K562 (cell line): ENCODE measurements around the gene UBE2I. TPM values are rescaled to one million over a fixed set of nuclear protein-coding genes. Genes with fewer than 3 reads are reported as not detected.
A peak's percentile ranks its signal among the peaks of the same experiment; 100 is the strongest.

Experiments
- ATF2 ChIP-seq: sonication (generic); formaldehyde crosslinking; IDR thresholded peaks from 2 replicates; pipeline ENCODE4 v1.8.1; 2022; ENCODE audit warnings: missing genetic modification reagents
- BCLAF1 ChIP-seq, 2 experiments: fragments of 450-650 bp in 1 of 2; IDR thresholded peaks; 2 replicates each; pipeline ENCODE4 v1.6.1; 2011 to 2017; ENCODE audit warnings: low read depth in 2 of 2, antibody characterized with exemption in 1 of 2, borderline replicate concordance in 1 of 2, low read length in 1 of 2, mild to moderate bottlenecking in 1 of 2, mixed read lengths in 1 of 2; ENCODE audit not compliant: control insufficient read depth in 1 of 2
- CBX3 ChIP-seq, 2 experiments: IDR thresholded peaks; 1 replicate in 1 of 2; 2 replicates in 1 of 2; pipeline ENCODE4 v1.6.1; 2012; ENCODE audit warnings: inconsistent platforms in 2 of 2, low read length in 2 of 2, borderline replicate concordance in 1 of 2, control low read depth in 1 of 2
- FOXO4 ChIP-seq: fragments of 450-650 bp; formaldehyde crosslinking; IDR thresholded peaks from 2 replicates; pipeline ENCODE4 v1.4.0; 2020; ENCODE audit warnings: mild to moderate bottlenecking, moderate library complexity
- KDM2B ChIP-seq: fragments of 250-450 bp; sonication (Bioruptor Pico); IDR thresholded peaks from 2 replicates; pipeline ENCODE4 v1.8.0; 2021; ENCODE audit warnings: mild to moderate bottlenecking, moderate library complexity
- KLF16 ChIP-seq: IDR thresholded peaks from 2 replicates; pipeline ENCODE4 v1.6.1; 2016; ENCODE audit warnings: antibody characterized with exemption
- LEF1 ChIP-seq: fragments of 450-650 bp; IDR thresholded peaks from 2 replicates; pipeline ENCODE4 v1.6.1; 2016; ENCODE audit warnings: mild to moderate bottlenecking
- MLLT1 ChIP-seq, 2 experiments: fragments of 450-650 bp; IDR thresholded peaks; 2 replicates each; pipeline ENCODE4 v1.6.1; 2016
- MYNN ChIP-seq, 2 experiments: sonication (generic); formaldehyde crosslinking in 1 of 2; IDR thresholded peaks; 2 replicates each; pipeline versions ENCODE4 v1.5.0 to v1.6.1; 2016 to 2020; ENCODE audit warnings: antibody characterized with exemption in 1 of 2, missing genetic modification reagents in 1 of 2
- NBN ChIP-seq: fragments of 450-650 bp; IDR thresholded peaks from 2 replicates; pipeline ENCODE4 v1.6.1; 2016; ENCODE audit warnings: low read depth, mild to moderate bottlenecking
- SRSF7 ChIP-seq: fragments of 200-400 bp; formaldehyde crosslinking; optimal IDR thresholded peaks from 2 replicates; pipeline ENCODE3; 2017; ENCODE audit warnings: mild to moderate bottlenecking, low read depth, low read length
- TCF7L2 ChIP-seq: fragments of 150-350 bp; IDR thresholded peaks from 2 replicates; pipeline ENCODE4 v1.6.1; 2016; ENCODE audit warnings: low read depth, mild to moderate bottlenecking, low read length, moderate library complexity
- ZNF124 ChIP-seq: sonication (generic); formaldehyde crosslinking; IDR thresholded peaks from 2 replicates; pipeline ENCODE4 v1.8.1; 2022; ENCODE audit warnings: missing genetic modification reagents
- ZNF518B ChIP-seq: fragments of 250-450 bp; sonication (Bioruptor Pico); IDR thresholded peaks from 2 replicates; pipeline ENCODE4 v1.5.0; 2021; ENCODE audit warnings: mild to moderate bottlenecking, moderate library complexity
- ZNF699 ChIP-seq: fragments of 250-450 bp; sonication (Bioruptor Pico); IDR thresholded peaks from 2 replicates; pipeline ENCODE4 v1.8.0; 2021; ENCODE audit warnings: mild to moderate bottlenecking, moderate library complexity; ENCODE audit not compliant: insufficient replicate concordance
- polyA plus RNA-seq, 8 experiments: library from polyadenylated mRNA; depleted of rRNA in 4 of 8; stranded (reverse) in 5 of 8; unstranded in 3 of 8; fragments of >200 nt; fragmentation: Nextera tagmentation in 2 of 8; fragmentation: Illumina TruSeq in 1 of 8; extraction: Ambion mirVana in 2 of 8; extraction: Trizol in 1 of 8; gene quantifications; 2 replicates each; pipeline versions ENCODE4 v1.2.1 to v1.2.3, GENCODE V29; 2011 to 2014; ENCODE audit warnings: inconsistent platforms in 1 of 8, missing spikeins in 1 of 8
- total RNA-seq, 7 experiments: library from RNA; depleted of rRNA in 6 of 7; stranded (reverse); fragments of >200 nt in 6 of 7; fragmentation: Illumina TruSeq in 2 of 7; extraction: Trizol in 2 of 7; gene quantifications; 2 replicates each; pipeline versions ENCODE4 v1.2.1 to v1.2.3, GENCODE V29; 2011 to 2021; ENCODE audit warnings: low replicate concordance in 1 of 7

Gene UBE2I
- total and polyA plus RNA-seq, 9 of the 15 experiments (the other 6 are each of a cell fraction or from before 2014, with no cell fraction given) = 36.6 to 254 (median 104) TPM

GRCh38 chr16:1308977-1309885, at the start of gene UBE2I (continued):
- TF ChIP-seq KDM2B (no peak), BCLAF1 (IDR thresholded peaks at IDR 0.05; ENCODE audit: borderline replicate concordance in 1 of 2, control insufficient read depth in 1 of 2, low read depth in 2 of 2, low read length in 1 of 2) (no peak), ZNF124 (no peak), CBX3 (IDR thresholded peaks at IDR 0.05; ENCODE audit: borderline replicate concordance in 1 of 2, low read length in 2 of 2) (no peak), NBN (peak; percentile 90), MYNN (IDR thresholded peaks at IDR 0.05) (no peak), MYNN (CRISPR knock-in tag; IDR thresholded peaks at IDR 0.05) (0 out of 2 replicates have a peak, but pooled peaks have one; percentile 21), ZNF518B (CRISPR knock-in tag) (no peak), LEF1 (peak; percentile 78), MLLT1 (IDR thresholded peaks at IDR 0.05) (peak; percentile 64 to 95; a peak in 3 of 4 replicates), FOXO4 (no peak), ZNF699 (CRISPR knock-in tag) (no peak), KLF16 (no peak), TCF7L2 (no peak), SRSF7 (no peak), ATF2 (CRISPR knock-in tag) (no peak)
